WTC11 (cell line): ENCODE measurements around the gene DECR2. TPM values are rescaled to one million over a fixed set of nuclear protein-coding genes. Genes with fewer than 3 reads are reported as not detected.

Source experiments
- ATAC-seq: fragments of 200-7000 bp; cut with Tn5 transposase; 2 replicates; pipeline ENCODE4 v1.10.0; 2021; ENCODE audit warnings: mild to moderate bottlenecking, moderate library complexity
- CTCF ChIA-PET: fragments of 300-600 bp; sonication (Branson Sonifier 250); formaldehyde crosslinking; loops from one replicate; lab custom pipeline; 2021; ENCODE audit warnings: antibody characterized with exemption; lab: Charles Lee
- POLR2A ChIA-PET: fragments of 350-600 bp; sonication (Branson Sonifier 250); formaldehyde crosslinking; loops from one replicate; lab custom pipeline; 2021; ENCODE audit warnings: antibody characterized with exemption; lab: Charles Lee
- DNase-seq: peaks from one replicate; pipeline ENCODE4 v3.0.0; 2021; ENCODE audit warnings: low spot score
- H3K27ac Mint-ChIP-seq: 2 replicates; pipeline ENCODE4 v1.8.0; 2021; ENCODE audit warnings: mixed read lengths
- H3K27me3 Mint-ChIP-seq: 2 replicates; pipeline ENCODE4 v1.8.0; 2021; ENCODE audit warnings: low read depth, mild to moderate bottlenecking, moderate library complexity, mixed read lengths
- H3K36me3 Mint-ChIP-seq: 2 replicates; pipeline ENCODE4 v1.8.0; 2021; ENCODE audit warnings: mixed read lengths
- H3K4me1 Mint-ChIP-seq: 2 replicates; pipeline ENCODE4 v1.8.0; 2022; ENCODE audit warnings: mixed read lengths
- H3K4me3 Mint-ChIP-seq: 2 replicates; pipeline ENCODE4 v1.8.0; 2021; ENCODE audit warnings: mild to moderate bottlenecking, moderate library complexity, mixed read lengths
- H3K9me3 Mint-ChIP-seq: 2 replicates; pipeline ENCODE4 v1.8.0; 2021; ENCODE audit warnings: mixed read lengths
- CREM ChIP-seq: sonication (generic); formaldehyde crosslinking; IDR thresholded peaks from 2 replicates; pipeline ENCODE4 v1.8.1; 2022; ENCODE audit warnings: mild to moderate bottlenecking, missing genetic modification reagents, moderate library complexity
- EMX1 ChIP-seq: fragments of 250-450 bp; sonication (Bioruptor Pico); IDR thresholded peaks from 2 replicates; pipeline ENCODE4 v1.8.0; 2021; ENCODE audit warnings: mild to moderate bottlenecking
- FOXK1 ChIP-seq: sonication (generic); formaldehyde crosslinking; IDR thresholded peaks from 2 replicates; pipeline ENCODE4 v1.8.0; 2022; ENCODE audit warnings: mild to moderate bottlenecking, moderate library complexity, missing genetic modification reagents
- GABPB1 ChIP-seq: sonication (generic); formaldehyde crosslinking; IDR thresholded peaks from 2 replicates; pipeline ENCODE4 v1.8.1; 2023; ENCODE audit warnings: mild to moderate bottlenecking, missing genetic modification reagents
- JAZF1 ChIP-seq: fragments of 250-450 bp; sonication (Bioruptor Pico); IDR thresholded peaks from 2 replicates; pipeline ENCODE4 v1.9.0; 2021; ENCODE audit warnings: moderate library complexity, mild to moderate bottlenecking, inconsistent platforms
- RORB ChIP-seq: fragments of 250-450 bp; sonication (Bioruptor Pico); IDR thresholded peaks from 2 replicates; pipeline ENCODE4 v1.9.0; 2021; ENCODE audit warnings: mild to moderate bottlenecking
- TEAD1 ChIP-seq: sonication (generic); formaldehyde crosslinking; IDR thresholded peaks from 2 replicates; pipeline ENCODE4 v1.8.0; 2022; ENCODE audit warnings: mild to moderate bottlenecking, missing genetic modification reagents
- ZBTB21 ChIP-seq: sonication (generic); formaldehyde crosslinking; IDR thresholded peaks from 2 replicates; pipeline ENCODE4 v1.8.1; 2023; ENCODE audit warnings: mild to moderate bottlenecking, missing genetic modification reagents, borderline replicate concordance
- ZNF121 ChIP-seq: sonication (generic); formaldehyde crosslinking; IDR thresholded peaks from 2 replicates; pipeline ENCODE4 v1.8.0; 2023; ENCODE audit warnings: missing genetic modification reagents
- total RNA-seq: library from RNA; stranded (reverse); gene quantifications from 3 replicates; pipeline ENCODE4 v1.2.3, GENCODE V29; 2021
- TF ChIP-seq, protein P1 (sequence below): sonication (generic); formaldehyde crosslinking; IDR thresholded peaks from 2 replicates; pipeline ENCODE4 v1.8.1; 2023; ENCODE audit warnings: mild to moderate bottlenecking, missing genetic modification reagents, moderate library complexity
- TF ChIP-seq, protein P2 (sequence below): sonication (generic); formaldehyde crosslinking; IDR thresholded peaks from 2 replicates; pipeline ENCODE4 v1.8.0; 2023; ENCODE audit warnings: mild to moderate bottlenecking, missing genetic modification reagents
- TF ChIP-seq, protein P3 (sequence below): sonication (generic); formaldehyde crosslinking; IDR thresholded peaks from 2 replicates; pipeline ENCODE4 v1.8.1; 2022; ENCODE audit warnings: low read depth, mild to moderate bottlenecking, moderate library complexity, missing genetic modification reagents, borderline replicate concordance
- TF ChIP-seq, protein P4 (sequence below): sonication (generic); formaldehyde crosslinking; conservative IDR thresholded peaks from 2 replicates; pipeline ENCODE4 v1.8.1; 2023; ENCODE audit warnings: mild to moderate bottlenecking, low read depth, missing genetic modification reagents, moderate library complexity
- TF ChIP-seq, protein P5 (sequence below): fragments of 250-450 bp; sonication (Bioruptor Pico); IDR thresholded peaks from 2 replicates; pipeline ENCODE4 v1.9.0; 2021; ENCODE audit warnings: mild to moderate bottlenecking
- TF ChIP-seq, protein P6 (sequence below): sonication (generic); formaldehyde crosslinking; IDR thresholded peaks from 2 replicates; pipeline ENCODE4 v1.8.1; 2023; ENCODE audit warnings: mild to moderate bottlenecking, missing genetic modification reagents
- TF ChIP-seq, protein P7 (sequence below): sonication (generic); formaldehyde crosslinking; IDR thresholded peaks from 2 replicates; pipeline ENCODE4 v1.8.0; 2022; ENCODE audit warnings: mild to moderate bottlenecking, missing genetic modification reagents
- TF ChIP-seq, protein P8 (sequence below): fragments of 250-450 bp; sonication (Bioruptor Pico); IDR thresholded peaks from 2 replicates; pipeline ENCODE4 v1.9.0; 2021; ENCODE audit warnings: mild to moderate bottlenecking, borderline replicate concordance
- TF ChIP-seq, protein P9 (sequence below): sonication (generic); formaldehyde crosslinking; IDR thresholded peaks from 2 replicates; pipeline ENCODE4 v1.8.1; 2023; ENCODE audit warnings: mild to moderate bottlenecking, missing genetic modification reagents, borderline replicate concordance

The DECR2 gene
- total RNA-seq, 1 experiment from 2014 or later: 43.6 TPM

DNA sequence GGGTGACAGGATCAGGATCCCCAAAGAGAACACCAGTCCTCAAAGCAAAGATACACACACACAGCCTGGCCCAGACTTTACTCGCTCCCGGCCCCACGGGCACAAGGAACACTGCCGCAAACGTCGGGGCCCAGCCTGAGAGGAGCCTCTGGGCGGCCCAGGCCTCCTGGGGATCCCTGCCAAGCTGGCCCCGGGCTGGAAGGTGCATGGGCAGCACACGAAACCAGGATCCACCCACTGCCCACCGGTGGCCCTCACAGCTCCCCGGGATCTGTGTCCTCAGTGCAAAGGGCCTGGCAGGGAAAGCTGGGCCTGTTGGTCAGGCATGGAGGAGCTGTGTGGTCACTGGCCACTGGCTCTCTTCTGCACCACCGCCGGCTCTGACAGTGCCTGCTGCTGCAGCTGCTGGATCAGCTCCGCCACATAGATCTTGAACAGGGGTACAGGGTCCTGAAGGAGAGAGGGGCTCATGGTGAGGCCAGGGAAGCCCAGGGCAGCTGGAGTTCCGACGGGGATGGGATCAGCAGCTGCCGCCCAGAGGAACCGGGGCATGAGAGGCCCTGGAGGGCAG is 34.3 kb upstream of the DECR2 start:
- DNase-seq: no peak
- ChIA-PET POLR2A (no interaction called here), CTCF (interaction anchor here (1.1 kb wide), 1 partner anchor 14 kb away, joined by 4 read pairs; no protein-coding TSS in a partner anchor)
- peaks cover 11% of the 10 kb centered on the region for H3K4me1 Mint-ChIP-seq
- H3K27ac Mint-ChIP-seq: peak overlapping the region; percentile 53; the same call in 1 of the 2 replicates
- no peak overlapping the region for H3K4me3 Mint-ChIP-seq
- no peaks in the 10 kb centered on the region for H3K9me3 Mint-ChIP-seq
- H3K36me3 Mint-ChIP-seq: peaks cover 19% of the 10 kb centered on the region
- ATAC-seq: no peak
- H3K27me3 Mint-ChIP-seq: no peaks in the 10 kb centered on the region
- TF ChIP-seq ZBTB21 (CRISPR knock-in tag): no peak
- TF ChIP-seq, protein P1, sequence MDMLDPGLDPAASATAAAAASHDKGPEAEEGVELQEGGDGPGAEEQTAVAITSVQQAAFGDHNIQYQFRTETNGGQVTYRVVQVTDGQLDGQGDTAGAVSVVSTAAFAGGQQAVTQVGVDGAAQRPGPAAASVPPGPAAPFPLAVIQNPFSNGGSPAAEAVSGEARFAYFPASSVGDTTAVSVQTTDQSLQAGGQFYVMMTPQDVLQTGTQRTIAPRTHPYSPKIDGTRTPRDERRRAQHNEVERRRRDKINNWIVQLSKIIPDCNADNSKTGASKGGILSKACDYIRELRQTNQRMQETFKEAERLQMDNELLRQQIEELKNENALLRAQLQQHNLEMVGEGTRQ (CRISPR knock-in tag): no peak
- TF ChIP-seq, protein P2, sequence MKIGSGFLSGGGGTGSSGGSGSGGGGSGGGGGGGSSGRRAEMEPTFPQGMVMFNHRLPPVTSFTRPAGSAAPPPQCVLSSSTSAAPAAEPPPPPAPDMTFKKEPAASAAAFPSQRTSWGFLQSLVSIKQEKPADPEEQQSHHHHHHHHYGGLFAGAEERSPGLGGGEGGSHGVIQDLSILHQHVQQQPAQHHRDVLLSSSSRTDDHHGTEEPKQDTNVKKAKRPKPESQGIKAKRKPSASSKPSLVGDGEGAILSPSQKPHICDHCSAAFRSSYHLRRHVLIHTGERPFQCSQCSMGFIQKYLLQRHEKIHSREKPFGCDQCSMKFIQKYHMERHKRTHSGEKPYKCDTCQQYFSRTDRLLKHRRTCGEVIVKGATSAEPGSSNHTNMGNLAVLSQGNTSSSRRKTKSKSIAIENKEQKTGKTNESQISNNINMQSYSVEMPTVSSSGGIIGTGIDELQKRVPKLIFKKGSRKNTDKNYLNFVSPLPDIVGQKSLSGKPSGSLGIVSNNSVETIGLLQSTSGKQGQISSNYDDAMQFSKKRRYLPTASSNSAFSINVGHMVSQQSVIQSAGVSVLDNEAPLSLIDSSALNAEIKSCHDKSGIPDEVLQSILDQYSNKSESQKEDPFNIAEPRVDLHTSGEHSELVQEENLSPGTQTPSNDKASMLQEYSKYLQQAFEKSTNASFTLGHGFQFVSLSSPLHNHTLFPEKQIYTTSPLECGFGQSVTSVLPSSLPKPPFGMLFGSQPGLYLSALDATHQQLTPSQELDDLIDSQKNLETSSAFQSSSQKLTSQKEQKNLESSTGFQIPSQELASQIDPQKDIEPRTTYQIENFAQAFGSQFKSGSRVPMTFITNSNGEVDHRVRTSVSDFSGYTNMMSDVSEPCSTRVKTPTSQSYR: no peak
- TF ChIP-seq EMX1 (CRISPR knock-in tag): no peak
- no peak for TF ChIP-seq TEAD1 (CRISPR knock-in tag)
- TF ChIP-seq RORB (CRISPR knock-in tag): no peak
- no peak for TF ChIP-seq ZNF121 (CRISPR knock-in tag)
- TF ChIP-seq, protein P3, sequence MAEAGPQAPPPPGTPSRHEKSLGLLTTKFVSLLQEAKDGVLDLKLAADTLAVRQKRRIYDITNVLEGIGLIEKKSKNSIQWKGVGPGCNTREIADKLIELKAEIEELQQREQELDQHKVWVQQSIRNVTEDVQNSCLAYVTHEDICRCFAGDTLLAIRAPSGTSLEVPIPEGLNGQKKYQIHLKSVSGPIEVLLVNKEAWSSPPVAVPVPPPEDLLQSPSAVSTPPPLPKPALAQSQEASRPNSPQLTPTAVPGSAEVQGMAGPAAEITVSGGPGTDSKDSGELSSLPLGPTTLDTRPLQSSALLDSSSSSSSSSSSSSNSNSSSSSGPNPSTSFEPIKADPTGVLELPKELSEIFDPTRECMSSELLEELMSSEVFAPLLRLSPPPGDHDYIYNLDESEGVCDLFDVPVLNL (CRISPR knock-in tag): no peak
- TF ChIP-seq, protein P4, sequence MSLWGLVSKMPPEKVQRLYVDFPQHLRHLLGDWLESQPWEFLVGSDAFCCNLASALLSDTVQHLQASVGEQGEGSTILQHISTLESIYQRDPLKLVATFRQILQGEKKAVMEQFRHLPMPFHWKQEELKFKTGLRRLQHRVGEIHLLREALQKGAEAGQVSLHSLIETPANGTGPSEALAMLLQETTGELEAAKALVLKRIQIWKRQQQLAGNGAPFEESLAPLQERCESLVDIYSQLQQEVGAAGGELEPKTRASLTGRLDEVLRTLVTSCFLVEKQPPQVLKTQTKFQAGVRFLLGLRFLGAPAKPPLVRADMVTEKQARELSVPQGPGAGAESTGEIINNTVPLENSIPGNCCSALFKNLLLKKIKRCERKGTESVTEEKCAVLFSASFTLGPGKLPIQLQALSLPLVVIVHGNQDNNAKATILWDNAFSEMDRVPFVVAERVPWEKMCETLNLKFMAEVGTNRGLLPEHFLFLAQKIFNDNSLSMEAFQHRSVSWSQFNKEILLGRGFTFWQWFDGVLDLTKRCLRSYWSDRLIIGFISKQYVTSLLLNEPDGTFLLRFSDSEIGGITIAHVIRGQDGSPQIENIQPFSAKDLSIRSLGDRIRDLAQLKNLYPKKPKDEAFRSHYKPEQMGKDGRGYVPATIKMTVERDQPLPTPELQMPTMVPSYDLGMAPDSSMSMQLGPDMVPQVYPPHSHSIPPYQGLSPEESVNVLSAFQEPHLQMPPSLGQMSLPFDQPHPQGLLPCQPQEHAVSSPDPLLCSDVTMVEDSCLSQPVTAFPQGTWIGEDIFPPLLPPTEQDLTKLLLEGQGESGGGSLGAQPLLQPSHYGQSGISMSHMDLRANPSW: no peak
- no peak for TF ChIP-seq CREM (CRISPR knock-in tag)
- TF ChIP-seq, protein P5, sequence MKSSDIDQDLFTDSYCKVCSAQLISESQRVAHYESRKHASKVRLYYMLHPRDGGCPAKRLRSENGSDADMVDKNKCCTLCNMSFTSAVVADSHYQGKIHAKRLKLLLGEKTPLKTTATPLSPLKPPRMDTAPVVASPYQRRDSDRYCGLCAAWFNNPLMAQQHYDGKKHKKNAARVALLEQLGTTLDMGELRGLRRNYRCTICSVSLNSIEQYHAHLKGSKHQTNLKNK (CRISPR knock-in tag): no peak
- TF ChIP-seq, protein P6, sequence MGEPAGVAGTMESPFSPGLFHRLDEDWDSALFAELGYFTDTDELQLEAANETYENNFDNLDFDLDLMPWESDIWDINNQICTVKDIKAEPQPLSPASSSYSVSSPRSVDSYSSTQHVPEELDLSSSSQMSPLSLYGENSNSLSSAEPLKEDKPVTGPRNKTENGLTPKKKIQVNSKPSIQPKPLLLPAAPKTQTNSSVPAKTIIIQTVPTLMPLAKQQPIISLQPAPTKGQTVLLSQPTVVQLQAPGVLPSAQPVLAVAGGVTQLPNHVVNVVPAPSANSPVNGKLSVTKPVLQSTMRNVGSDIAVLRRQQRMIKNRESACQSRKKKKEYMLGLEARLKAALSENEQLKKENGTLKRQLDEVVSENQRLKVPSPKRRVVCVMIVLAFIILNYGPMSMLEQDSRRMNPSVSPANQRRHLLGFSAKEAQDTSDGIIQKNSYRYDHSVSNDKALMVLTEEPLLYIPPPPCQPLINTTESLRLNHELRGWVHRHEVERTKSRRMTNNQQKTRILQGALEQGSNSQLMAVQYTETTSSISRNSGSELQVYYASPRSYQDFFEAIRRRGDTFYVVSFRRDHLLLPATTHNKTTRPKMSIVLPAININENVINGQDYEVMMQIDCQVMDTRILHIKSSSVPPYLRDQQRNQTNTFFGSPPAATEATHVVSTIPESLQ (CRISPR knock-in tag): no peak
- TF ChIP-seq GABPB1 (CRISPR knock-in tag): no peak
- TF ChIP-seq, protein P7, sequence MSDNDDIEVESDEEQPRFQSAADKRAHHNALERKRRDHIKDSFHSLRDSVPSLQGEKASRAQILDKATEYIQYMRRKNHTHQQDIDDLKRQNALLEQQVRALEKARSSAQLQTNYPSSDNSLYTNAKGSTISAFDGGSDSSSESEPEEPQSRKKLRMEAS (CRISPR knock-in tag): no peak
- no peak for TF ChIP-seq FOXK1 (CRISPR knock-in tag)
- TF ChIP-seq, protein P8, sequence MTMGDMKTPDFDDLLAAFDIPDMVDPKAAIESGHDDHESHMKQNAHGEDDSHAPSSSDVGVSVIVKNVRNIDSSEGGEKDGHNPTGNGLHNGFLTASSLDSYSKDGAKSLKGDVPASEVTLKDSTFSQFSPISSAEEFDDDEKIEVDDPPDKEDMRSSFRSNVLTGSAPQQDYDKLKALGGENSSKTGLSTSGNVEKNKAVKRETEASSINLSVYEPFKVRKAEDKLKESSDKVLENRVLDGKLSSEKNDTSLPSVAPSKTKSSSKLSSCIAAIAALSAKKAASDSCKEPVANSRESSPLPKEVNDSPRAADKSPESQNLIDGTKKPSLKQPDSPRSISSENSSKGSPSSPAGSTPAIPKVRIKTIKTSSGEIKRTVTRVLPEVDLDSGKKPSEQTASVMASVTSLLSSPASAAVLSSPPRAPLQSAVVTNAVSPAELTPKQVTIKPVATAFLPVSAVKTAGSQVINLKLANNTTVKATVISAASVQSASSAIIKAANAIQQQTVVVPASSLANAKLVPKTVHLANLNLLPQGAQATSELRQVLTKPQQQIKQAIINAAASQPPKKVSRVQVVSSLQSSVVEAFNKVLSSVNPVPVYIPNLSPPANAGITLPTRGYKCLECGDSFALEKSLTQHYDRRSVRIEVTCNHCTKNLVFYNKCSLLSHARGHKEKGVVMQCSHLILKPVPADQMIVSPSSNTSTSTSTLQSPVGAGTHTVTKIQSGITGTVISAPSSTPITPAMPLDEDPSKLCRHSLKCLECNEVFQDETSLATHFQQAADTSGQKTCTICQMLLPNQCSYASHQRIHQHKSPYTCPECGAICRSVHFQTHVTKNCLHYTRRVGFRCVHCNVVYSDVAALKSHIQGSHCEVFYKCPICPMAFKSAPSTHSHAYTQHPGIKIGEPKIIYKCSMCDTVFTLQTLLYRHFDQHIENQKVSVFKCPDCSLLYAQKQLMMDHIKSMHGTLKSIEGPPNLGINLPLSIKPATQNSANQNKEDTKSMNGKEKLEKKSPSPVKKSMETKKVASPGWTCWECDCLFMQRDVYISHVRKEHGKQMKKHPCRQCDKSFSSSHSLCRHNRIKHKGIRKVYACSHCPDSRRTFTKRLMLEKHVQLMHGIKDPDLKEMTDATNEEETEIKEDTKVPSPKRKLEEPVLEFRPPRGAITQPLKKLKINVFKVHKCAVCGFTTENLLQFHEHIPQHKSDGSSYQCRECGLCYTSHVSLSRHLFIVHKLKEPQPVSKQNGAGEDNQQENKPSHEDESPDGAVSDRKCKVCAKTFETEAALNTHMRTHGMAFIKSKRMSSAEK (CRISPR knock-in tag): no peak
- TF ChIP-seq, protein P9, sequence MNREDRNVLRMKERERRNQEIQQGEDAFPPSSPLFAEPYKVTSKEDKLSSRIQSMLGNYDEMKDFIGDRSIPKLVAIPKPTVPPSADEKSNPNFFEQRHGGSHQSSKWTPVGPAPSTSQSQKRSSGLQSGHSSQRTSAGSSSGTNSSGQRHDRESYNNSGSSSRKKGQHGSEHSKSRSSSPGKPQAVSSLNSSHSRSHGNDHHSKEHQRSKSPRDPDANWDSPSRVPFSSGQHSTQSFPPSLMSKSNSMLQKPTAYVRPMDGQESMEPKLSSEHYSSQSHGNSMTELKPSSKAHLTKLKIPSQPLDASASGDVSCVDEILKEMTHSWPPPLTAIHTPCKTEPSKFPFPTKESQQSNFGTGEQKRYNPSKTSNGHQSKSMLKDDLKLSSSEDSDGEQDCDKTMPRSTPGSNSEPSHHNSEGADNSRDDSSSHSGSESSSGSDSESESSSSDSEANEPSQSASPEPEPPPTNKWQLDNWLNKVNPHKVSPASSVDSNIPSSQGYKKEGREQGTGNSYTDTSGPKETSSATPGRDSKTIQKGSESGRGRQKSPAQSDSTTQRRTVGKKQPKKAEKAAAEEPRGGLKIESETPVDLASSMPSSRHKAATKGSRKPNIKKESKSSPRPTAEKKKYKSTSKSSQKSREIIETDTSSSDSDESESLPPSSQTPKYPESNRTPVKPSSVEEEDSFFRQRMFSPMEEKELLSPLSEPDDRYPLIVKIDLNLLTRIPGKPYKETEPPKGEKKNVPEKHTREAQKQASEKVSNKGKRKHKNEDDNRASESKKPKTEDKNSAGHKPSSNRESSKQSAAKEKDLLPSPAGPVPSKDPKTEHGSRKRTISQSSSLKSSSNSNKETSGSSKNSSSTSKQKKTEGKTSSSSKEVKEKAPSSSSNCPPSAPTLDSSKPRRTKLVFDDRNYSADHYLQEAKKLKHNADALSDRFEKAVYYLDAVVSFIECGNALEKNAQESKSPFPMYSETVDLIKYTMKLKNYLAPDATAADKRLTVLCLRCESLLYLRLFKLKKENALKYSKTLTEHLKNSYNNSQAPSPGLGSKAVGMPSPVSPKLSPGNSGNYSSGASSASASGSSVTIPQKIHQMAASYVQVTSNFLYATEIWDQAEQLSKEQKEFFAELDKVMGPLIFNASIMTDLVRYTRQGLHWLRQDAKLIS: no peak
- no peak for TF ChIP-seq JAZF1
